HepG2 (cell line): ENCODE measurements around the gene GABRG3. TPM values are rescaled to one million over a fixed set of nuclear protein-coding genes. Genes with fewer than 3 reads are reported as not detected.

ENCODE experiments used
- ATAC-seq: fragments of 200-7000 bp; cut with Tn5 transposase; 3 replicates; pipeline ENCODE4 v1.9.1; 2020; ENCODE audit warnings: mild to moderate bottlenecking, moderate library complexity
- BruUV-seq: library from RNA; stranded (reverse); fragments of 400-500 nt; replicated peaks from 2 replicates; lab custom pipeline; 2021; lab: Mats Ljungman, UMichigan
- CTCF ChIA-PET: fragments of 300-600 bp; formaldehyde crosslinking; extraction: SDS; loops from one replicate; lab custom pipeline; 2021; ENCODE audit warnings: low total read pairs, inconsistent platforms, low intra/inter-chr PET ratio; lab: Yijun Ruan, JAX
- POLR2A ChIA-PET: fragments of 350-600 bp; sonication (Branson Sonifier 250); formaldehyde crosslinking; loops from one replicate; lab custom pipeline; 2020; ENCODE audit warnings: antibody characterized with exemption, inconsistent platforms; lab: Yijun Ruan, JAX
- DNase-seq: peaks from one replicate; pipeline ENCODE4 v3.0.0-alpha.2; 2015; ENCODE audit warnings: low spot score
- FAIRE-seq: peaks from 3 replicates; lab custom pipeline; 2011; peaks lifted over from hg19 to GRCh38; lab: Jason Lieb, UNC
- H2AFZ ChIP-seq: one replicate; pipeline ENCODE4 v1.6.1; 2011; ENCODE audit warnings: low read length, inconsistent platforms
- H3K27ac ChIP-seq: fragments of 300-600 bp; 3 replicates; pipeline ENCODE4 v1.8.0; 2011; ENCODE audit warnings: mixed run types, mild to moderate bottlenecking, mixed read lengths, low read length, inconsistent platforms; ENCODE audit not compliant: insufficient read depth; ENCODE audit errors: extremely low read length
- H3K27me3 ChIP-seq, 2 experiments: fragments of 200-600 bp in 1 of 2; 2 replicates in 1 of 2; 3 replicates in 1 of 2; pipeline versions ENCODE4 v1.6.0 to v1.8.0; 2011; ENCODE audit warnings: low read length in 2 of 2, mild to moderate bottlenecking in 2 of 2, moderate library complexity in 2 of 2, inconsistent platforms in 1 of 2; ENCODE audit not compliant: insufficient read depth in 2 of 2, control insufficient read depth in 1 of 2
- H3K36me3 ChIP-seq, 2 experiments: fragments of 200-600 bp in 1 of 2; replicated peaks in 1 of 2; 2 replicates in 1 of 2; 3 replicates in 1 of 2; pipeline versions ENCODE4 v1.5.1 to v1.8.0; 2011; ENCODE audit warnings: low read length in 2 of 2, inconsistent platforms in 1 of 2; ENCODE audit not compliant: insufficient read depth in 2 of 2, control insufficient read depth in 1 of 2
- H3K4me1 ChIP-seq: 2 replicates; pipeline ENCODE4 v1.5.1; 2012; ENCODE audit warnings: low read length, inconsistent platforms; ENCODE audit not compliant: insufficient read depth
- H3K4me2 ChIP-seq: 2 replicates; pipeline ENCODE4 v1.6.0; 2011; ENCODE audit warnings: low read depth, low read length, inconsistent platforms
- H3K4me3 ChIP-seq, 3 experiments: fragments of 200-600 bp in 1 of 3; sonication (generic), shearing (Covaris generic) in 1 of 3; replicated peaks in 1 of 3; 2 replicates each; pipeline ENCODE4 v1.5.1; 2011 to 2016; ENCODE audit warnings: low read length in 3 of 3, inconsistent platforms in 2 of 3, low read depth in 2 of 3, mild to moderate bottlenecking in 2 of 3, control low read depth in 1 of 3, mixed read lengths in 1 of 3; ENCODE audit not compliant: insufficient read depth in 1 of 3
- H3K79me2 ChIP-seq: one replicate; pipeline ENCODE4 v1.6.1; 2011; ENCODE audit warnings: low read length, inconsistent platforms; ENCODE audit not compliant: insufficient read depth
- H3K9ac ChIP-seq: 2 replicates; pipeline ENCODE4 v1.6.0; 2011; ENCODE audit warnings: mild to moderate bottlenecking, low read depth, low read length, inconsistent platforms; ENCODE audit not compliant: insufficient read depth
- H3K9me3 ChIP-seq: 2 replicates; pipeline ENCODE4 v1.5.1; 2012; ENCODE audit warnings: mild to moderate bottlenecking, low read length
- H4K20me1 ChIP-seq: 2 replicates; pipeline ENCODE4 v1.6.0; 2011; ENCODE audit warnings: inconsistent platforms, mild to moderate bottlenecking, low read length, moderate library complexity; ENCODE audit not compliant: insufficient read depth
- ATF2 ChIP-seq: sonication (generic); formaldehyde crosslinking; IDR thresholded peaks from 2 replicates; pipeline ENCODE4 v1.4.0; 2020; ENCODE audit warnings: missing genetic modification reagents
- KAT2B ChIP-seq: fragments of 150-350 bp; IDR thresholded peaks from 2 replicates; pipeline ENCODE4 v1.6.1; 2014; ENCODE audit warnings: low read depth, low read length, borderline replicate concordance
- MBNL3 ChIP-seq: fragments of 250-450 bp; sonication (Bioruptor Pico); conservative IDR thresholded peaks from 2 replicates; pipeline ENCODE4 v1.8.0; 2022; ENCODE audit warnings: mild to moderate bottlenecking, inconsistent platforms
- RNF2 ChIP-seq: fragments of 450-650 bp; conservative IDR thresholded peaks from 2 replicates; pipeline ENCODE4 v1.6.1; 2016; ENCODE audit warnings: low read depth
- SKIL ChIP-seq: sonication (generic); formaldehyde crosslinking; IDR thresholded peaks from 2 replicates; pipeline ENCODE4 v1.8.0; 2022; ENCODE audit warnings: missing genetic modification reagents, mild to moderate bottlenecking, moderate library complexity, borderline replicate concordance
- TCF12 ChIP-seq, 2 experiments: fragments of 450-650 bp in 1 of 2; sonication (generic) in 1 of 2; formaldehyde crosslinking in 1 of 2; IDR thresholded peaks; 2 replicates each; pipeline versions ENCODE4 v1.6.1 to v1.8.0; 2017 to 2022; ENCODE audit warnings: antibody characterized with exemption in 1 of 2, mild to moderate bottlenecking in 1 of 2, missing genetic modification reagents in 1 of 2, moderate library complexity in 1 of 2
- TEAD3 ChIP-seq: optimal IDR thresholded peaks from 2 replicates; pipeline ENCODE3; 2016; ENCODE audit warnings: borderline replicate concordance
- THAP9 ChIP-seq: sonication (generic); formaldehyde crosslinking; IDR thresholded peaks from 2 replicates; pipeline ENCODE4; 2020; ENCODE audit warnings: missing genetic modification reagents, mild to moderate bottlenecking, borderline replicate concordance
- ZNF598 ChIP-seq: sonication (generic); formaldehyde crosslinking; IDR thresholded peaks from 2 replicates; pipeline ENCODE4 v1.5.1; 2020; ENCODE audit warnings: mild to moderate bottlenecking, missing genetic modification reagents, borderline replicate concordance
- ZNF710 ChIP-seq: sonication (generic); formaldehyde crosslinking; IDR thresholded peaks from 2 replicates; pipeline ENCODE4 v1.5.0; 2020; ENCODE audit warnings: mild to moderate bottlenecking, missing genetic modification reagents, borderline replicate concordance
- ZNF776 ChIP-seq: sonication (generic); formaldehyde crosslinking; IDR thresholded peaks from 2 replicates; pipeline ENCODE4 v1.4.0; 2020; ENCODE audit warnings: mild to moderate bottlenecking, missing genetic modification reagents
- WGBS: methylation state at CpG from one replicate; pipeline ENCODE4 v1.1.6; 2017; ENCODE audit warnings: low lambda C conversion rate; 5-methylcytosine and 5-hydroxymethylcytosine counted together
- in situ Hi-C: cut with HindIII; loops from 2 replicates; pipeline ENCODE4 v1.10.0; 2017; ENCODE audit warnings: low pct_unique_long_range_greater_than_20kb; ENCODE audit not compliant: extremely low pct_ligation_motif_present
- intact Hi-C: fragments of 100-400 bp; cut with micrococcal nuclease; formaldehyde crosslinking; loops from one replicate; pipeline ENCODE4 v1.10.0; 2022; ENCODE audit not compliant: unreplicated experiment
- polyA plus RNA-seq, 8 experiments: library from polyadenylated mRNA; depleted of rRNA in 3 of 8; stranded (reverse) in 7 of 8; unstranded in 1 of 8; fragments of >200 nt; fragmentation: Illumina TruSeq in 4 of 8; extraction: Trizol in 4 of 8; gene quantifications; 2 replicates each; pipeline versions ENCODE4 v1.2.1 to v1.2.3, GENCODE V29; 2011 to 2016; ENCODE audit warnings: low read depth in 4 of 8, missing spikeins in 1 of 8, mixed read lengths in 1 of 8; ENCODE audit not compliant: insufficient read depth in 1 of 8
- total RNA-seq, 5 experiments: library from RNA; depleted of rRNA; stranded (reverse); fragments of >200 nt; fragmentation: Illumina TruSeq; extraction: Trizol; gene quantifications; 2 replicates each; pipeline ENCODE4 v1.2.3, GENCODE V29; 2016; ENCODE audit warnings: low read depth in 1 of 5

GABRG3 gene
- total and polyA plus RNA-seq, 2 of the 13 experiments (the other 11 are each of a cell fraction or from before 2014, with no cell fraction given) = not detected

GRCh38 chr15:27249046-27249759 lies 278.2 kb downstream of the GABRG3 start:
- DNase-seq (no peak), FAIRE-seq (no peak), ATAC-seq (no peak)
- Histone ChIP-seq H2AFZ (no peak overlapping the region), H3K27ac (no peak overlapping the region), H3K27me3 (peaks cover 1 to 18% of the 10 kb centered on the region in 2 experiments; a peak in 3 of 5 replicates), H3K36me3 (no peaks in the 10 kb centered on the region), H3K4me1 (no peaks in the 10 kb centered on the region), H3K4me3 (no peak overlapping the region), H3K9ac (no peak overlapping the region), H3K4me2 (no peak overlapping the region), H3K79me2 (no peaks in the 10 kb centered on the region), H4K20me1 (no peaks in the 10 kb centered on the region), H3K9me3 (no peaks in the 10 kb centered on the region)
- POLR2A ChIA-PET = no interaction called here
- in situ Hi-C loops = no loop called here
- WGBS = 48% methylated on average over 11 of the region's 23 CpGs
- BruUV-seq = no TSS peak
- CTCF ChIA-PET = no interaction called here
- intact Hi-C loops = no loop called here
- TF ChIP-seq ZNF598 (no peak), ZNF776 (no peak), MBNL3 (CRISPR knock-in tag) (no peak), SKIL (CRISPR knock-in tag) (no peak), KAT2B (no peak), ZNF710 (no peak), RNF2 (no peak), TCF12 (IDR thresholded peaks at IDR 0.05) (no peak), TCF12 (CRISPR knock-in tag; IDR thresholded peaks at IDR 0.05) (no peak), TEAD3 (no peak), ATF2 (no peak), THAP9 (no peak)
